OCI-LY7 (cell line): ENCODE data around the gene PTPRQ.

ENCODE experiments used
- CTCF ChIP-seq: fragments of 200-600 bp; sonication (generic); conservative IDR thresholded peaks from 2 replicates; pipeline ENCODE4 v1.5.1; 2014; ENCODE audit warnings: mild to moderate bottlenecking, antibody characterized with exemption, low read length, moderate library complexity, mixed read lengths
- EZH2phosphoT487 ChIP-seq: fragments of 200-600 bp; sonication (generic); IDR thresholded peaks from 2 replicates; pipeline ENCODE4 v1.6.1; 2018; ENCODE audit warnings: low read depth, borderline replicate concordance, mild to moderate bottlenecking, mixed run types, antibody characterized with exemption, low read length, moderate library complexity, mixed read lengths

- no peak for TF ChIP-seq CTCF
- TF ChIP-seq EZH2phosphoT487: no peak
Measured at GRCh38 chr12:80602455-80602854, 158.4 kb downstream of the PTPRQ start.
